ENCODE results near the gene ADIG.

Gene ADIG

DNA sequence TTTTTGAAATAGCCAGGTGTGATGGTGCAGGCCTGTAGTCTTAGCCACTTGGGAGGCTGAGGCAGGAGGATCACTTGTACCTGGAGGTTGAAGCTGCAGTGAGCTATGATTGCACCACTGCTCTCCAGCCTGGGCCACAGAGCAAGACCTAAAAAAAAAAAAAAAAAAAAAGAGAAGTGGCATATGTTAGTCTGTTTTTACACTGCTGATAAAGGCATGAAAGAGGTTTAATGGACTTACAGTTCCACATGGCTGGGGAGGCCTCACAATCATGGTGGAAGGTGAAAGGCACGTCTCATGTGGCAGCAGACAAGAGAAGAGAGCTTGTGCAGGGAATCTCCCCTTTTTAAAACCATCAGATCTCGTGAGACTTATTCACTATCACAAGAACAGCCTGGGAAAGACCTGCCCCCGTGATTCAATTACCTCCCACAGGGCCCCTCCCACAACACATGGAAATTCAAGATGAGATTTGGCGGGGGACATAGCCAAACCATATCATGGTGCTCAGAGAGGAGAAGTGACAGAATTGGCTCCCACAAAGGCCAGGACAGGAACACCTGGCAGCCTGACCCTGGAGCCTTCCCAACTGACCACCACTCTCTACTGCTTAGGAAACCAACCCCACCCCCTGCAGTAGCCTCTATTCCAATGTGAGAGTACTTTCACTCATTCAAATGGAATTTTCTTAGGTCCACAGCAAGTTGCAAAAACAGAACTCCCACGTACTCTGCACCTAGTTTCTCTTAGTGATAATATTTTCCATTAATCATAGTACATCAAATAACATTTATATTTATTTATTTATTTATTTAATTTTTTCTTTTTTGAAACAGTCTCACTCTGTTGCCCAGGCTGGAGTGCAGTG, 50.4 kb downstream of the ADIG start:
- Histone ChIP-seq H3K27ac (no peak overlapping the region), H3K4me3 (no peak overlapping the region)
- TF ChIP-seq, protein P1, sequence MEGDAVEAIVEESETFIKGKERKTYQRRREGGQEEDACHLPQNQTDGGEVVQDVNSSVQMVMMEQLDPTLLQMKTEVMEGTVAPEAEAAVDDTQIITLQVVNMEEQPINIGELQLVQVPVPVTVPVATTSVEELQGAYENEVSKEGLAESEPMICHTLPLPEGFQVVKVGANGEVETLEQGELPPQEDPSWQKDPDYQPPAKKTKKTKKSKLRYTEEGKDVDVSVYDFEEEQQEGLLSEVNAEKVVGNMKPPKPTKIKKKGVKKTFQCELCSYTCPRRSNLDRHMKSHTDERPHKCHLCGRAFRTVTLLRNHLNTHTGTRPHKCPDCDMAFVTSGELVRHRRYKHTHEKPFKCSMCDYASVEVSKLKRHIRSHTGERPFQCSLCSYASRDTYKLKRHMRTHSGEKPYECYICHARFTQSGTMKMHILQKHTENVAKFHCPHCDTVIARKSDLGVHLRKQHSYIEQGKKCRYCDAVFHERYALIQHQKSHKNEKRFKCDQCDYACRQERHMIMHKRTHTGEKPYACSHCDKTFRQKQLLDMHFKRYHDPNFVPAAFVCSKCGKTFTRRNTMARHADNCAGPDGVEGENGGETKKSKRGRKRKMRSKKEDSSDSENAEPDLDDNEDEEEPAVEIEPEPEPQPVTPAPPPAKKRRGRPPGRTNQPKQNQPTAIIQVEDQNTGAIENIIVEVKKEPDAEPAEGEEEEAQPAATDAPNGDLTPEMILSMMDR (IDR thresholded peaks at IDR 0.05), result no peak
- no peak for DNase-seq (ENCODE audit: low spot score)

DNA sequence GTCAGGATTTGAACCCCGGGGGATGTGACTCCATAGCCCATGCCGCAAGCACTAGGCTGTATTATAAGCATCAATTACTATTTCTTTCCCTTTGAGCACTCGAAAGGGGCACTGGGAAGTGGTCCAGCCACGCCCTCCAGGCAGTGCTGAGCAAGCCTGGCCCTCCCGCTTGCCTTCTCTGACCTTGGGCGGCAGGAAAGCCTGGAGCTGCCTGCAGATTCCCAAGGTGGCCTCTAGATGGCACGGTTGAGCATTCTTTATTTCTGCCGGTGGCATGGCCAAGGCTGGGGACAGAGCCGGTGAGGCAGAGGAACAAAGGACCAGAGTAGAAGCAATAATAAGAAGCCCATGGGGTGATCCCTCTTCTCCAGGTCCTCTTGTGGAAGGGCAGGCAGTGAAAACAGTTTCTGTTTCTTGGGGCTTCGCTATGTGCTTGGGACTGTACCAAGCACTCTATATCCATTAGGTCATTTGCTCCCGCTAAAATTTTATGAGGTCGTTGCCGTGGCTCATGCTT, 52.6 kb downstream of the ADIG start:
- no peak for DNase-seq (ENCODE audit: low spot score)
- no peak overlapping the region for H3K27ac ChIP-seq
- TF ChIP-seq, protein P1 (IDR thresholded peaks at IDR 0.05), result peak; percentile 61
- H3K4me3 ChIP-seq, result no peak overlapping the region

DNA sequence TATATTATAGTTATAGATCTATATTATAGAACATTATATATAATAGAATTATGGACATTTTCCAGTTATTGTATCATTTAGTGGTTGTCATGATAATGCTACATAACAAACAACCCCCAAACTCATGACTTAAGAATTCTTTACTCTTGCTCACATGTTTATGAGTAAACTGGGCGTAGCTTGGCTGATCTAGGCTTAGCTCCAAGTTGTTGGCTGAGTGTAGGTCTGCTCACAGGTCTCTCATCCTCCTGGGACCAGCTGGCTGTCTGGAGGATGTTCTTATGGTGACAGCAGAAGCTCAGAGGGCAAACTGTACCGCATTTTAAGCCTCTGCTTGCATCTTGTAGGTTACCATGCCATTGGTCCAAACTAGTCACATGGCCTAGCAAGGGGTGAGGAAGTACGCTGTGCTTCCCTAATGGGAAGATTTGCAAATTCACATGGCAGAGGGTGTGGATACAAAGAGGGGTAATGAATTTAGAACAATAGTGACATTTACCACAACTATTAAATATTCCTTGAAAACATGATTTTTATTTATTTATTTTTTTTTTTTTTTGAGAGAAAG, 54.8 kb downstream of the ADIG start:
- no peak for DNase-seq (ENCODE audit: low spot score)
- H3K27ac ChIP-seq, result no peak overlapping the region
- TF ChIP-seq, protein P1 (IDR thresholded peaks at IDR 0.05), result no peak
- H3K4me3 ChIP-seq, result no peak overlapping the region
